ENCODE results near the gene PTCD2.
"Not testable (repeated sequence)": the region's sequence is repeated elsewhere in the genome, so short reads cannot be mapped to it uniquely, and the experiment has no call there.

Gene PTCD2

GRCh38 chr5:72394688-72395087, 74.5 kb downstream of the PTCD2 start:
- H3K27me3 Mint-ChIP-seq (ENCODE audit: low read depth), result peaks cover 4% of the 10 kb centered on the region
- no peaks in the 10 kb centered on the region for H3K4me1 Mint-ChIP-seq (ENCODE audit: low read depth)
- no peaks in the 10 kb centered on the region for H3K9me3 Mint-ChIP-seq
- H3K27ac Mint-ChIP-seq, result no peak overlapping the region
- no peaks in the 10 kb centered on the region for H3K36me3 Mint-ChIP-seq (ENCODE audit: low read depth)
- no peak overlapping the region for H3K4me3 Mint-ChIP-seq

GRCh38 chr5:72397836-72398235, 77.7 kb downstream of the PTCD2 start:
- no peak overlapping the region for H3K27ac Mint-ChIP-seq
- no peaks in the 10 kb centered on the region for H3K36me3 Mint-ChIP-seq (ENCODE audit: low read depth)
- peaks cover 20% of the 10 kb centered on the region for H3K9me3 Mint-ChIP-seq
- no peak overlapping the region for H3K4me3 Mint-ChIP-seq
- H3K4me1 Mint-ChIP-seq (ENCODE audit: low read depth), result no peaks in the 10 kb centered on the region
- H3K27me3 Mint-ChIP-seq (ENCODE audit: low read depth), result peaks cover 8% of the 10 kb centered on the region

GRCh38 chr5:72400950-72401349, 80.8 kb downstream of the PTCD2 start:
- Mint-ChIP-seq H3K9me3 (peaks cover 20% of the 10 kb centered on the region), H3K36me3 (ENCODE audit: low read depth) (no peaks in the 10 kb centered on the region), H3K4me1 (ENCODE audit: low read depth) (no peaks in the 10 kb centered on the region), H3K4me3 (no peak overlapping the region), H3K27me3 (ENCODE audit: low read depth) (peaks cover 8% of the 10 kb centered on the region), H3K27ac (no peak overlapping the region)

- Mint-ChIP-seq H3K36me3 (ENCODE audit: low read depth) (no peaks in the 10 kb centered on the region), H3K4me1 (ENCODE audit: low read depth) (no peaks in the 10 kb centered on the region), H3K27me3 (ENCODE audit: low read depth) (peaks cover 8% of the 10 kb centered on the region), H3K4me3 (no peak overlapping the region), H3K27ac (no peak overlapping the region), H3K9me3 (peaks cover 20% of the 10 kb centered on the region)
Observed at GRCh38 chr5:72402381-72402890, 82.3 kb downstream of the PTCD2 start.

- Mint-ChIP-seq H3K27me3 (ENCODE audit: low read depth) (peaks cover 8% of the 10 kb centered on the region), H3K27ac (no peak overlapping the region), H3K4me3 (no peak overlapping the region), H3K36me3 (ENCODE audit: low read depth) (no peaks in the 10 kb centered on the region), H3K9me3 (peaks cover 20% of the 10 kb centered on the region), H3K4me1 (ENCODE audit: low read depth) (no peaks in the 10 kb centered on the region)
Observed at GRCh38 chr5:72402959-72403628, 82.9 kb downstream of the PTCD2 start.

GRCh38 chr5:72404771-72405170, 84.6 kb downstream of the PTCD2 start:
- H3K27ac Mint-ChIP-seq; H3K36me3 Mint-ChIP-seq (ENCODE audit: low read depth); H3K27me3 Mint-ChIP-seq (ENCODE audit: low read depth); H3K4me1 Mint-ChIP-seq (ENCODE audit: low read depth); H3K4me3 Mint-ChIP-seq: not testable (repeated sequence)
- peaks cover 20% of the 10 kb centered on the region for H3K9me3 Mint-ChIP-seq

GRCh38 chr5:72407078-72407477, 86.9 kb downstream of the PTCD2 start:
- no peaks in the 10 kb centered on the region for H3K27me3 Mint-ChIP-seq (ENCODE audit: low read depth)
- H3K27ac Mint-ChIP-seq, result no peak overlapping the region
- H3K4me3 Mint-ChIP-seq, result no peak overlapping the region

GRCh38 chr5:72407541-72407940, 87.4 kb downstream of the PTCD2 start:
- no peaks in the 10 kb centered on the region for H3K4me1 Mint-ChIP-seq (ENCODE audit: low read depth)
- H3K4me3 Mint-ChIP-seq, result no peak overlapping the region
- no peaks in the 10 kb centered on the region for H3K36me3 Mint-ChIP-seq (ENCODE audit: low read depth)
- H3K27ac Mint-ChIP-seq, result no peak overlapping the region
- H3K27me3 Mint-ChIP-seq (ENCODE audit: low read depth), result no peaks in the 10 kb centered on the region
- no peaks in the 10 kb centered on the region for H3K9me3 Mint-ChIP-seq

More at GRCh38 chr5:72407078-72407477, 86.9 kb downstream of the PTCD2 start:
- peaks cover 2% of the 10 kb centered on the region for H3K9me3 Mint-ChIP-seq
- no peaks in the 10 kb centered on the region for H3K4me1 Mint-ChIP-seq (ENCODE audit: low read depth)
- H3K36me3 Mint-ChIP-seq (ENCODE audit: low read depth), result no peaks in the 10 kb centered on the region

- Mint-ChIP-seq H3K27ac (no peak overlapping the region), H3K4me3 (no peak overlapping the region), H3K4me1 (ENCODE audit: low read depth) (no peaks in the 10 kb centered on the region), H3K27me3 (ENCODE audit: low read depth) (no peaks in the 10 kb centered on the region), H3K36me3 (ENCODE audit: low read depth) (no peaks in the 10 kb centered on the region), H3K9me3 (no peaks in the 10 kb centered on the region)
Observed at GRCh38 chr5:72408127-72408526, 88.0 kb downstream of the PTCD2 start.

- Mint-ChIP-seq H3K4me1 (ENCODE audit: low read depth) (no peaks in the 10 kb centered on the region), H3K9me3 (no peaks in the 10 kb centered on the region), H3K36me3 (ENCODE audit: low read depth) (no peaks in the 10 kb centered on the region), H3K27ac (no peak overlapping the region), H3K4me3 (no peak overlapping the region), H3K27me3 (ENCODE audit: low read depth) (no peaks in the 10 kb centered on the region)
Observed at GRCh38 chr5:72408603-72409002, 88.4 kb downstream of the PTCD2 start.

GRCh38 chr5:72410688-72411295, 90.6 kb downstream of the PTCD2 start:
- Mint-ChIP-seq H3K4me3 (no peak overlapping the region), H3K27ac (no peak overlapping the region), H3K36me3 (ENCODE audit: low read depth) (no peaks in the 10 kb centered on the region), H3K4me1 (ENCODE audit: low read depth) (no peaks in the 10 kb centered on the region), H3K27me3 (ENCODE audit: low read depth) (no peaks in the 10 kb centered on the region), H3K9me3 (no peaks in the 10 kb centered on the region)

- Mint-ChIP-seq H3K36me3 (ENCODE audit: low read depth) (no peaks in the 10 kb centered on the region), H3K4me1 (ENCODE audit: low read depth) (no peaks in the 10 kb centered on the region), H3K9me3 (no peaks in the 10 kb centered on the region), H3K27me3 (ENCODE audit: low read depth) (no peaks in the 10 kb centered on the region), H3K4me3 (no peak overlapping the region), H3K27ac (no peak overlapping the region)
Observed at GRCh38 chr5:72412283-72413055, 92.3 kb downstream of the PTCD2 start.

GRCh38 chr5:72415616-72416325, 95.6 kb downstream of the PTCD2 start:
- Mint-ChIP-seq H3K4me3 (no peak overlapping the region), H3K36me3 (ENCODE audit: low read depth) (no peaks in the 10 kb centered on the region), H3K4me1 (ENCODE audit: low read depth) (no peaks in the 10 kb centered on the region), H3K9me3 (no peaks in the 10 kb centered on the region), H3K27ac (no peak overlapping the region), H3K27me3 (ENCODE audit: low read depth) (no peaks in the 10 kb centered on the region)

GRCh38 chr5:72417333-72418062, 97.3 kb downstream of the PTCD2 start:
- Mint-ChIP-seq H3K4me1 (ENCODE audit: low read depth) (no peaks in the 10 kb centered on the region), H3K4me3 (no peak overlapping the region), H3K9me3 (no peaks in the 10 kb centered on the region), H3K27ac (no peak overlapping the region), H3K36me3 (ENCODE audit: low read depth) (no peaks in the 10 kb centered on the region), H3K27me3 (ENCODE audit: low read depth) (no peaks in the 10 kb centered on the region)
